Gastroesophageal sphincter (tissue), 4 donors: ENCODE data around the gene HSD17B3. TPM values are rescaled to one million over a fixed set of nuclear protein-coding genes. Genes with fewer than 3 reads are reported as not detected.

Experiments
- ATAC-seq: fragments of 150-250 bp; one replicate; pipeline ENCODE4 v1.9.1; 2016; ENCODE audit warnings: mild to moderate bottlenecking, moderate library complexity
- H3K27ac ChIP-seq, 4 donors: fragments of 200-600 bp; sonication (generic) in 3 of 4; 1 replicate in 3 of 4; 2 replicates in 1 of 4; pipeline ENCODE4 v1.5.1; 2016 to 2019
- H3K27me3 ChIP-seq: fragments of 200-600 bp; sonication (generic); one replicate; pipeline ENCODE4 v1.5.1; 2019
- H3K36me3 ChIP-seq, 2 donors: fragments of 200-600 bp; sonication (generic); one replicate each; pipeline ENCODE4 v1.5.1; 2019; ENCODE audit warnings: control low read depth in 1 of 2
- H3K4me1 ChIP-seq, 3 donors: fragments of 200-600 bp; sonication (generic); 1 replicate in 2 of 3; 2 replicates in 1 of 3; pipeline ENCODE4 v1.5.1; 2016 to 2019; ENCODE audit warnings: control low read depth in 2 of 3
- H3K4me3 ChIP-seq, 2 donors: fragments of 200-600 bp; sonication (generic); one replicate each; pipeline ENCODE4 v1.5.1; 2019; ENCODE audit warnings: mild to moderate bottlenecking in 1 of 2, moderate library complexity in 1 of 2
- H3K9me3 ChIP-seq, 3 donors: fragments of 200-600 bp; sonication (generic); one replicate each; pipeline ENCODE4 v1.5.1; 2017 to 2019; ENCODE audit warnings: control low read depth in 2 of 3
- EP300 ChIP-seq: sonication (generic); formaldehyde crosslinking; IDR thresholded peaks from one replicate; pipeline ENCODE4 v1.6.1; 2017; ENCODE audit warnings: antibody characterized with exemption, mild to moderate bottlenecking
- POLR2A ChIP-seq, 2 donors: fragments of 450-650 bp; IDR thresholded peaks; one replicate each; pipeline ENCODE4 v1.6.1; 2017; ENCODE audit warnings: antibody characterized with exemption in 2 of 2, mild to moderate bottlenecking in 2 of 2, moderate library complexity in 1 of 2
- POLR2AphosphoS5 ChIP-seq: sonication (generic); formaldehyde crosslinking; IDR thresholded peaks from one replicate; pipeline ENCODE4 v1.6.1; 2017; ENCODE audit warnings: antibody characterized with exemption
- WGBS, 2 donors: methylation state at CpG; one replicate each; pipeline ENCODE4 v1.1.5; 2018; ENCODE audit warnings: low coverage in 1 of 2; 5-methylcytosine and 5-hydroxymethylcytosine counted together
- total RNA-seq, 4 donors: library from RNA; depleted of rRNA; stranded (reverse); fragments of >200 nt; gene quantifications; one replicate each; pipeline ENCODE4 v1.1.0, GENCODE V29; 2016
- TF ChIP-seq, protein P1 (sequence below), 4 experiments: fragments of 200-600 bp in 2 of 4; fragments of 450-650 bp in 2 of 4; sonication (generic) in 1 of 4; IDR thresholded peaks; one replicate each; pipeline ENCODE4 v1.5.1; 2017 to 2019; ENCODE audit warnings: antibody characterized with exemption in 4 of 4, mild to moderate bottlenecking in 2 of 4, moderate library complexity in 2 of 4

Gene HSD17B3
- total RNA-seq, 4 donors from 2014 or later = 0.40 to 0.81 (median 0.78) TPM; not detected in 1

DNA sequence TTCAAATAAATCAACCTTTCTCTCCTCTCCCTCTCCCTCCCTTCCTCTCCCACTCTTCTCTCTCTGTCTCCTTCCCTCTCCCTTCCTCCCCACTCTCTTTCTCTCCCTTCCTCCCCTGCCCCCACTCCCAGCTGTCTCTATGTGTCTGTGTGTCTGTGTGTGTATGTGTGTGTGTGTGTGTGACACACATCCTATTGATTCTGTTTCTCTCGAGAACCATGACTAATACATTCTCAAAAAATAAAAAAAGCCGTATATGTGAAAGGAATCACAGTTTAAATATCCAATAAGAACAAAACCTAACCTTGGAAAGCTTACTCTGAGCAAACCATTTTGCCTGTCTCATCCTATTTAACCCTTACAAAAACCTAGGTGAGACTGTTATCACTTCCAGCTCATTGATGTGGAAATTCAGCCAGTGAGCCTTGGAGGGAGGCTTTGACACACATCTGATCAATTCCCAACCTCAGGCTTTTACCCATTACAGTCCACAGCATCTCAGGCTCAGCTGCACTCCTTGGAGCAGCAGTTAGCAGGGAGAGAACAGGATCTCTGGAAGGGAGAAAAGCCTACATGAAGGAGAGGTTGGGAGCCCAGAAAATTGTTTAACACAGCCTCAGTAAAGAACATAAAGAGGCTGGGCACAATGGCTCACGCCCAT, 8.3 kb downstream of the HSD17B3 start:
- WGBS, 2 donors = 33 to 62% methylated on average over 2 to 3 of the region's 3 CpGs

DNA sequence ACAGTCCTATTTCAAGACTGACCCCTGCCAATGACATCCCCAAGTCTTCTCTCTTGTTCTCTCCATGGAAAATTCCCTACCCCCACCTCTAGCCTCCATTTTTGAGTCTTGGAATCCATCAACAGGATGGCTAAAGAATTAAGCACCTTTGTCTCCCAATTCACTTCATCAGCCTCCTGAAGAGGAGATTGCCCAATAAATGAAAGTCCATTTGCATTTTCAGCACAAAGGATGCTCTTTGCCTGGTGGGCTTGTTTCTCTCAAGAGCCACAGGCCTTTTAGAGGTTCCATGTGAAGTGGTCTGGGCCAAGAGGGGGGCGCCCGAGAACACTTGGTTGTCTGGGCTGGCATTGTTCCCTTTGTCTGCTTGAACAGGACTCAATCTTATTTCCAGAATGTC, 12.6 kb downstream of the HSD17B3 start:
- H3K27me3 ChIP-seq = no peaks in the 10 kb centered on the region
- no peak overlapping the region for H3K27ac ChIP-seq
- TF ChIP-seq POLR2AphosphoS5 = no peak
- TF ChIP-seq, protein P1, sequence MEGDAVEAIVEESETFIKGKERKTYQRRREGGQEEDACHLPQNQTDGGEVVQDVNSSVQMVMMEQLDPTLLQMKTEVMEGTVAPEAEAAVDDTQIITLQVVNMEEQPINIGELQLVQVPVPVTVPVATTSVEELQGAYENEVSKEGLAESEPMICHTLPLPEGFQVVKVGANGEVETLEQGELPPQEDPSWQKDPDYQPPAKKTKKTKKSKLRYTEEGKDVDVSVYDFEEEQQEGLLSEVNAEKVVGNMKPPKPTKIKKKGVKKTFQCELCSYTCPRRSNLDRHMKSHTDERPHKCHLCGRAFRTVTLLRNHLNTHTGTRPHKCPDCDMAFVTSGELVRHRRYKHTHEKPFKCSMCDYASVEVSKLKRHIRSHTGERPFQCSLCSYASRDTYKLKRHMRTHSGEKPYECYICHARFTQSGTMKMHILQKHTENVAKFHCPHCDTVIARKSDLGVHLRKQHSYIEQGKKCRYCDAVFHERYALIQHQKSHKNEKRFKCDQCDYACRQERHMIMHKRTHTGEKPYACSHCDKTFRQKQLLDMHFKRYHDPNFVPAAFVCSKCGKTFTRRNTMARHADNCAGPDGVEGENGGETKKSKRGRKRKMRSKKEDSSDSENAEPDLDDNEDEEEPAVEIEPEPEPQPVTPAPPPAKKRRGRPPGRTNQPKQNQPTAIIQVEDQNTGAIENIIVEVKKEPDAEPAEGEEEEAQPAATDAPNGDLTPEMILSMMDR (IDR thresholded peaks at IDR 0.05) = no peak
- no peak for TF ChIP-seq POLR2A (IDR thresholded peaks at IDR 0.05)
- TF ChIP-seq EP300 = no peak
- H3K9me3 ChIP-seq = no peaks in the 10 kb centered on the region
- WGBS, 2 donors = no CpG with 5 or more reads among the region's 2 CpGs
- ATAC-seq = no peak
- no peak overlapping the region for H3K4me3 ChIP-seq
- no peaks in the 10 kb centered on the region for H3K4me1 ChIP-seq
- H3K36me3 ChIP-seq = no peaks in the 10 kb centered on the region

More for the DNA sequence above, 8.3 kb downstream of the HSD17B3 start:
- H3K4me1 ChIP-seq = no peaks in the 10 kb centered on the region
- ATAC-seq = no peak
- TF ChIP-seq POLR2A (IDR thresholded peaks at IDR 0.05) (no peak), EP300 (no peak), POLR2AphosphoS5 (no peak)
- TF ChIP-seq, protein P1 (IDR thresholded peaks at IDR 0.05) = no peak
- H3K9me3 ChIP-seq = no peaks in the 10 kb centered on the region
- no peaks in the 10 kb centered on the region for H3K36me3 ChIP-seq
- H3K27ac ChIP-seq = no peak overlapping the region
- H3K27me3 ChIP-seq = no peaks in the 10 kb centered on the region
- H3K4me3 ChIP-seq = no peak overlapping the region

DNA sequence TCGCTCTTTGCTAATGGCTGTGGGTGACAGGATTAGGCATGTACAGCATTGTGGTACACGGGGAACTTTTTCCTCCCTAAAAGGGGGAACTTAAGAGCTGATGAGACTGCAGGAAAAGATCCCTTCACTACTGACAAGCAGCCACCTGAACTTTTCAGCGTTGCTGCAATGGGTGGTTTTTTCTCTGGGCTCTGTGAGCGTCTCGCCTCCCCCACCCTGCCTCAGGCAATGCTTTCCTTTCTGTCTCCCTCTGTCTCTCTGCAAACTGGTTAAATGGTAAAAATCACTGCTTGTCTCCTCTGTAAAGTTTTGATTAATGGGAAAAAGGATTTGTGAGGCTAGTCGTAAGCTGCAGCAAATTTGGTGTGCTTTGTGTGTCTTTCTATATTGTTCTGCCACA, 20.3 kb downstream of the HSD17B3 start:
- no peak for ATAC-seq
- TF ChIP-seq POLR2A (IDR thresholded peaks at IDR 0.05) (no peak), POLR2AphosphoS5 (no peak)
- Histone ChIP-seq H3K27me3 (no peaks in the 10 kb centered on the region), H3K4me1 (no peaks in the 10 kb centered on the region), H3K4me3 (no peak overlapping the region), H3K9me3 (no peaks in the 10 kb centered on the region), H3K27ac (no peak overlapping the region), H3K36me3 (no peaks in the 10 kb centered on the region)
- WGBS, 2 donors = 85 to 86% methylated on average over 1 to 6 of the region's 6 CpGs

DNA sequence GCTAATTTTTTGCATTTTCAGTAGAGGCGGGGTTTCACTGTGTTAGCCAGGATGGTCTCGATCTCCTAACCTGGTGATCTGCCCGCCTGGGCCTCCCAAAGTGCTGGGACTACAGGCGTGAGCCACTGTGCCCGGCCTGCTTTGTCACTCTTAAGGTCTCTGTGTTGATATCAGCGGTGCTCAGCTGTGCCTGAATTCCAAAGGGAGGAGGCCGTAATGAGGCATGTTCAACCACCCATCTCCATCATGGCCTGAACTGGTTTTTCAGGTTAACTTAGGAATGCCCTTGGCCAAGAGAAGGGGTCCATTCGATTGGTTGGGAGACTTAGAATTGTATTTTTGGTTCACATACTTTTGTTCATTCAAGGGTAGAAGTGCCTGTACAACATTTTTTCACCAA, 22.0 kb downstream of the HSD17B3 start:
- WGBS, 2 donors = 86 to 96% methylated on average over 2 of the region's 8 CpGs

DNA sequence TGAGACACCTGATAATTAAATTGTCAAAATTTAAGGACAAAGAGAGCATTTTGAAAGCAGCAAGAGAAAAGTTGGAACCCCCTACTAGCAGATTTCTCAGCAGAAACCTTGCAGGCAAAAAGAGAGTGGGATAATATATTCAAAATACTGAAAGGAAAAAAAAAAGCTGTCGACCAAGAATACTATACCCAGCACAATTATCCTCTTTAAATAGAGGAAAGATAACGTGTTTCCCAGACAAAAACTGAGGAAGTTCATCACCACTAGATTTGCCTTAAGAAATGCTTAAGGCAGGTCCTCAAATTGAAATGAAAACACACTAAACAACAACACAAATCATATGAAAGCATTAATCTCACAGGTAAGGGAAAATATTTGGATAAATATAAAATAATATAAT, 27.0 kb downstream of the HSD17B3 start:
- WGBS, 2 donors = 70 to 82% methylated on average over 2 of the region's 2 CpGs
- no peak overlapping the region for H3K4me3 ChIP-seq
- no peaks in the 10 kb centered on the region for H3K27me3 ChIP-seq
- H3K36me3 ChIP-seq = no peaks in the 10 kb centered on the region
- H3K27ac ChIP-seq = no peak overlapping the region
- H3K9me3 ChIP-seq = peaks cover 0 to 27% (median 0%) of the 10 kb centered on the region in 3 donors
- H3K4me1 ChIP-seq = no peaks in the 10 kb centered on the region
- ATAC-seq = no peak
- TF ChIP-seq EP300 (no peak), POLR2AphosphoS5 (no peak), POLR2A (IDR thresholded peaks at IDR 0.05) (no peak)
- TF ChIP-seq, protein P1 (IDR thresholded peaks at IDR 0.05) = no peak

More for the DNA sequence above, 22.0 kb downstream of the HSD17B3 start:
- no peak for ATAC-seq
- Histone ChIP-seq H3K4me1 (no peaks in the 10 kb centered on the region), H3K27me3 (no peaks in the 10 kb centered on the region), H3K9me3 (peaks cover 0 to 9% (median 0%) of the 10 kb centered on the region in 3 donors), H3K27ac (no peak overlapping the region), H3K36me3 (no peaks in the 10 kb centered on the region), H3K4me3 (no peak overlapping the region)
- TF ChIP-seq, protein P1 (IDR thresholded peaks at IDR 0.05) = no peak
- TF ChIP-seq EP300 (no peak), POLR2A (IDR thresholded peaks at IDR 0.05) (no peak), POLR2AphosphoS5 (no peak)
